Measurements from ENCODE around the gene MAP4K3. TPM values are rescaled to one million over a fixed set of nuclear protein-coding genes. Genes with fewer than 3 reads are reported as not detected.

The MAP4K3 gene
- total and polyA plus RNA-seq, 7 donors, result 8.0 to 96.8 (median 72.1) TPM

DNA sequence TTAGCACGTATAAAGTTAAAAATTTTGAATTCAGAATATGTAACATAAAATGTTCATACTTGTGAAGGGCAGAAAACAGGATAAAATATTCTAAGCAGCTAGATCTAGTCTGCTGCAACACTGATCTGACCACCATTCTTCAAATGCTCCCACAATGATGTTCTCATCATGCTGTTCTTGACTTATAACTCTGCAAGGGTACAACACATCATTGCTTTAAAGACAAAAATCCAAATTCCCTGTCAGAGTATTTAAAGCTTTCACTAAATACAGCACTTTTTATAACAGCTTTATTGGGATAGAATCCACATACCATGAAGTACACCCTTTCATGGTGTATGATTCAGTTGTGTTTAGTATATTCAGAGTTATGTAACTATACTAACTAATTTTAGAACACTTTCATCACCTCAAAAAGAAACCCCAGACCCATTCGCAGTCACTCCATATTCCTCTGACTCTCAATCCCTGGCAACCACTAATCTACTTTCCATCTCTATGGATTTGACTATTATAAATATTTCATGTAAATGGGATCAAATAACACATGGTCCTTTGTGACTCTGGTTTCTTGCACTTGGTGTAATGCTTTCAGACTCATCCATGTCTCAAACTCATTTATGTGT, 56.4 kb downstream of the MAP4K3 start:
- no peak for DNase-seq
- 73% methylated on average over 2 of the region's 2 CpGs for WGBS, 2 donors
- H3K4me3 ChIP-seq, result no peak overlapping the region
- peaks cover 0 to 57% (median 41%) of the 10 kb centered on the region in 4 donors for H3K4me1 ChIP-seq
- no peaks in the 10 kb centered on the region for H3K9me3 ChIP-seq
- no peaks in the 10 kb centered on the region for H3K36me3 ChIP-seq
- intact Hi-C loops (cut with DNase I), result loop anchor here (5.0 kb wide), 1 partner anchor 132 kb away; no protein-coding TSS in a partner anchor
- TF ChIP-seq POLR2AphosphoS5 (IDR thresholded peaks at IDR 0.05), result peak in 2 of 4 donors; percentile 31
- TF ChIP-seq, protein P1, sequence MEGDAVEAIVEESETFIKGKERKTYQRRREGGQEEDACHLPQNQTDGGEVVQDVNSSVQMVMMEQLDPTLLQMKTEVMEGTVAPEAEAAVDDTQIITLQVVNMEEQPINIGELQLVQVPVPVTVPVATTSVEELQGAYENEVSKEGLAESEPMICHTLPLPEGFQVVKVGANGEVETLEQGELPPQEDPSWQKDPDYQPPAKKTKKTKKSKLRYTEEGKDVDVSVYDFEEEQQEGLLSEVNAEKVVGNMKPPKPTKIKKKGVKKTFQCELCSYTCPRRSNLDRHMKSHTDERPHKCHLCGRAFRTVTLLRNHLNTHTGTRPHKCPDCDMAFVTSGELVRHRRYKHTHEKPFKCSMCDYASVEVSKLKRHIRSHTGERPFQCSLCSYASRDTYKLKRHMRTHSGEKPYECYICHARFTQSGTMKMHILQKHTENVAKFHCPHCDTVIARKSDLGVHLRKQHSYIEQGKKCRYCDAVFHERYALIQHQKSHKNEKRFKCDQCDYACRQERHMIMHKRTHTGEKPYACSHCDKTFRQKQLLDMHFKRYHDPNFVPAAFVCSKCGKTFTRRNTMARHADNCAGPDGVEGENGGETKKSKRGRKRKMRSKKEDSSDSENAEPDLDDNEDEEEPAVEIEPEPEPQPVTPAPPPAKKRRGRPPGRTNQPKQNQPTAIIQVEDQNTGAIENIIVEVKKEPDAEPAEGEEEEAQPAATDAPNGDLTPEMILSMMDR (IDR thresholded peaks at IDR 0.05), result no peak
- H3K27me3 ChIP-seq, result no peaks in the 10 kb centered on the region
- H3K27ac ChIP-seq, result peak overlapping the region; percentile 9 to 74 (median 59)

DNA sequence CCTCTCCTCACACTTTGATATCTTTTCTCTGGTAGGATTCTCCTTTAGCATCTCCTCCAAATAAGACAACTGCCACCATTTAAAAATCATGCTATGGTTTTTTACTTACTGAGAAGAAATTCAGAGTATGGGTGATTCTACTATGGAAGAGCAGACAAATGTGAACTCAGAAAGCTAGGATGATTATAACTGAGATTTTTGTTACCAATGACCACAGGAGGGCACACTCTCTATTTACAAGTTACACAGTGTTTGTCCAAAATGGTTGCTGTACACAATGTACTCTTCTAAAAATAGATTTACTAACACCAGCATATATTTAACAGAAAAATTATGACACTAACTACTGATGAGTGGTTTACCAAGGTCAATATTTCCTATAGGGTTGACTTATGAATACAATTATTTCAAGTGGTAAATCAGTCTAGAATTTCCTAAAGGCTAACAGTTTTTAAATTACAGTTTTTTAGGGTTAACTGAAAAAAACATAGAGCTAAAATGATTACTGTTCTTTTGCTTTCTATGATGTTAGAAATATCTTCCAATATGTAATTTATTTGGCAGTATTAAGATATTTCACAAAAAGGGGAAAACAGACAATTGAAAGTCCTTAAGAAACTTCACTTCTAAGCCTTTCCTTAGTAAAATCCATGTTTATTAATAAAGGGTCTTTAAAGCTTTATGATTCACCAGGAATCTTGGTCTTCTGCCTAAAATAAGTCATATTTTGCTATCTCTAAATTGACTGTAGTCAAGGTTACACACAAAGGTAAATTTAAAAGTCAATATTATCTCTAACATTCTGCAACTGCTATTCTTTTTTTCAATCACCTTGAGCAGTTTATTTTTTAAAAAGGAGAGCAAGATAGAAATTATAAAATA, 57.2 kb downstream of the MAP4K3 start:
- Histone ChIP-seq H3K9me3 (no peaks in the 10 kb centered on the region), H3K27me3 (no peaks in the 10 kb centered on the region), H3K27ac (peak overlapping the region; percentile 9 to 74 (median 59)), H3K4me3 (no peak overlapping the region), H3K36me3 (no peaks in the 10 kb centered on the region), H3K4me1 (peaks cover 0 to 57% (median 41%) of the 10 kb centered on the region in 4 donors)
- intact Hi-C loops (cut with DNase I), result loop anchor here (2.0 to 5.0 kb wide), 3 partner anchors 57 to 317 kb away; partner anchors contain the start of gene MAP4K3
- TF ChIP-seq EP300 (IDR thresholded peaks at IDR 0.05), result peak in 2 of 4 donors; percentile 39 to 81
- TF ChIP-seq POLR2AphosphoS5 (IDR thresholded peaks at IDR 0.05), result peak in 3 of 4 donors; percentile 46 to 64 (median 59)
- TF ChIP-seq, protein P1 (IDR thresholded peaks at IDR 0.05), result peak in 3 of 4 experiments; percentile 55 to 57 (median 57)
- TF ChIP-seq POLR2A (IDR thresholded peaks at IDR 0.05), result no peak
- DNase-seq, result no peak

DNA sequence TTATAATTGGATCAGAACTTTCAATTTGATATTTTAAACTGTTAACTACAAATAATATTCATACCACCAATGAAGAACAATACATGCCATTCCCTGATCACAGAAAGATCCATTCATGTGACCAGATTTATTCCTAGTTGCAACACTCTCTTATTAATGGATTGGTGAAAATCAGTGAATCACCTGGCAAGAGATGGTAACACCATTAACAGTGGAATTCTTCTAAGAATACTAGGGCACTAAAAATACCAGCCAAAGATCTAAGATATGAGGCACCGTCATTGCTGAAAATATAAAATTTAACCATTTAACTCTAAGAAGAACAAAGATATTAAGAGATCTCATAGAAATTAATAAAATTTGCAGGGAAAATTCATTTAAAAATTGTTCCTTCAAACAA, 58.1 kb downstream of the MAP4K3 start:
- Histone ChIP-seq H3K27me3 (no peaks in the 10 kb centered on the region), H3K36me3 (no peaks in the 10 kb centered on the region), H3K9me3 (no peaks in the 10 kb centered on the region), H3K4me1 (peaks cover 0 to 56% (median 41%) of the 10 kb centered on the region in 4 donors), H3K27ac (peak overlapping the region in 2 of 4 donors; percentile 66 to 74), H3K4me3 (no peak overlapping the region)
- TF ChIP-seq, protein P1 (IDR thresholded peaks at IDR 0.05), result no peak
- TF ChIP-seq POLR2AphosphoS5 (IDR thresholded peaks at IDR 0.05) (no peak), EP300 (IDR thresholded peaks at IDR 0.05) (no peak), POLR2A (IDR thresholded peaks at IDR 0.05) (no peak)
- WGBS, 2 donors, result 80 to 87% methylated on average over 1 of the region's 1 CpG
- no peak for DNase-seq
- intact Hi-C loops (cut with DNase I), result loop anchor here (2.0 kb wide), 2 partner anchors 58 to 318 kb away; partner anchors contain the start of gene MAP4K3

- peak in 1 of 4 donors; percentile 12 for TF ChIP-seq POLR2AphosphoS5 (IDR thresholded peaks at IDR 0.05)
- TF ChIP-seq EP300 (IDR thresholded peaks at IDR 0.05), result no peak
- no peak for DNase-seq
- WGBS, 2 donors, result 60 to 63% methylated on average over 2 of the region's 2 CpGs
- Histone ChIP-seq H3K27ac (peak overlapping the region in 1 of 4 donors; percentile 19), H3K4me1 (peaks cover 0 to 41% (median 34%) of the 10 kb centered on the region in 4 donors), H3K36me3 (no peaks in the 10 kb centered on the region), H3K4me3 (no peak overlapping the region), H3K9me3 (no peaks in the 10 kb centered on the region), H3K27me3 (no peaks in the 10 kb centered on the region)
- intact Hi-C loops (cut with DNase I), result no loop called here
Observed at GRCh38 chr2:39377226-39377939, 59.7 kb downstream of the MAP4K3 start.
